EL (cell line): ENCODE measurements around the gene CELSR1.
"Not testable (repeated sequence)": the region's sequence is repeated elsewhere in the genome, so short reads cannot be mapped to it uniquely, and the experiment has no call there.

ENCODE experiments used
- DNase-seq: peaks from one replicate; pipeline ENCODE4 v3.0.0-alpha.2; 2016

CELSR1 gene

DNA sequence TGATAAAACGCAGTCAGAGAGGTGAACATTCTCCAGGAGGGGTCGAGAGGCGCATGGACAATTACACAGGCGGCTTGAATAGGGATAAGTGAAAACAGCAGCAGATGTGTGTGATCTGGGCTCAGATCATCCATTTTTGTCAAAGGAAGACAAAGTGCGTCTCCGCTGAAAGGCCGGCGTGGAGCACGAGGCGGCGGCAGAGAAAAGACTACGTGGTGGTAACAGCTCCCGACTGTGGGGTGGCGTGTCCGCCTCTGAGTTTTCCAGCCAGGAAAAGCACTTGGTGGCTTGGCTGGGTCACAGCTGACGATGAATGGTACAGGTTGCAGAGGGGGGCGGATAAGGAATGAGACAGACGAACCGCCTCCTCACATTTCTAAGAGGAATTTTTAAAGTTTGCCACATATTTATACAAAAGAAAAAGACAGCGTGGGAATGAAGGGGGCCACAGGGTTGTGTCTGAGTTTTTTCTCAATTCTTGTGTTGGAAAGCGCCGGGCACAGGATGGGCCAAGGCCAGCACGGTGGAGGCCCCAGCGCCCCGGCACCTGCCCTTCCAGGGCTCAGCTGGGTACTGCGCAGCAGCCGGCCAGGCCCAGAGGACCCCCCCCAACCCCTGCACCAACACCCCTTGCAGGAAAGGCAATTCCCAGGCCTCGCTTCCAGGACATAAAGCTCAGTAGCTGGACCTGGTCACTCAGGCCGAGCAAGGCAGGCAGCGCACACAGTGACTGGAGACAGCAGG, 121.5 kb downstream of the CELSR1 start:
- DNase-seq, result no peak

DNA sequence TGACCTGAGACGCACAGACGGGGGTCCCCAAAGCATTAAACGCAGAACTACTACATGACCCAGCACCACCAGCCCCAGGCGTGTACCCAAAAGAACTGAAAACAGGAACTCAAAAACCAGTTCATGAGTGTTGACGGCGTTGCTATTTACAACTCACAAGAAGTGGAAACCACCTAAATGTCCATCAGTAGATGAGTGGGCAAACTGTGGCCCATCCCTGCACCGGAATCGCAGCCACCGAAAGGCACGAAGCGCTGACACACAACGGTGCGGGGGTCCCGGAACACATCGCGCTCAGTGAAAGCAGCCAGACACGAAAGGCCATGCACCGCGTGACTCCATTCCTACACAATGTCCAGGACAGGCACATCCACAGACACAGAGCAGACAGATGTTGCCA, 122.7 kb downstream of the CELSR1 start:
- DNase-seq, result no peak

DNA sequence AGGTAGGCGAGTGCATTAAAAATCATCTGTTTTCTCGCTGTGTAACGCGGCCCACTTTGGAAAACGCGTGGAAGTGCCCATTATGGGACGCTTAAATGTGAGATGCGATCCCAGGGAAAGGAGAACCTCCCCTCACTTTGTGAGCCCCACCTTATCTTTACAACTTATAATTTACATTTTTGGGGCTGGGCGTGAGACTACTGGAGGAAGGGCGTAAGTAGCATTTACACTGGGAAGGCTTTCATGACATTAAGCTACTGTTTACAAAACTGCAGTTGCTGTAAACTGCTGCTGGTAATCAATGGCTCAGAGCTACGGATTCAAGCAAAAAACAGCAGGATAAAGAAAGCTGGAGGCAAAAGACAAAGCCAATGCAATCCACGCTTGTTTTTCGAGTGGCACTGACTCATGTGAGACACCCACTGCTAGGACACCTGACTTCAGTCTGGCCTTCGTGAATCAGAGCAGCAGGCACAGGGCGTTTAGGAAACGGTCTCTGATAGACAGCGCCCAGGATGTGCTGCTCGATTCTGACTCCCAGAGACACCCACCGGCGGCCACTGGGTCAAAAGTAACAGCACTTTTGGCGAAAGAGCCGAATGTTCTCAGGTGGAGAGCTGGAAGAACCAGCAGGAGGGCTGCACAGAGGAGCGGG, 123.6 kb downstream of the CELSR1 start:
- no peak for DNase-seq

DNA sequence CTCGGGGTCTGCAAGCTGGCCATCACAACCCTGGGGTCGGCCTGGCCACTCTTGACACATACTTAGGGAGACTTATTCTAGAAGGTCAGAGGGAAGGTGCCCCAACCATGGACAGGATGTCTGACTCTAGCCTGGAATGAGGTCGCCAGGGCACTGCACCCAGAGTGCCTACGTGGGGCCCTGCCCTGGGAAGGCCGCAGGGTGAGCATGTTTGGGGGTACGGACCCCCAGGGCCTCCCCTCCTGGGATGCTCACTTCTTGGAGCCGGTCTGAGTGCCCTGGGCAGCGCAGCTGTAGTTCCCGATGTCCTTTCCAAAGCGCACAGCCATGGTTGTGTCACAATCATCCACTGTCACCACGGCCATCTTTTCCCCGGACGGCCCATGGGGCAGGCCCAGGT, 126.1 kb downstream of the CELSR1 start:
- no peak for DNase-seq

DNA sequence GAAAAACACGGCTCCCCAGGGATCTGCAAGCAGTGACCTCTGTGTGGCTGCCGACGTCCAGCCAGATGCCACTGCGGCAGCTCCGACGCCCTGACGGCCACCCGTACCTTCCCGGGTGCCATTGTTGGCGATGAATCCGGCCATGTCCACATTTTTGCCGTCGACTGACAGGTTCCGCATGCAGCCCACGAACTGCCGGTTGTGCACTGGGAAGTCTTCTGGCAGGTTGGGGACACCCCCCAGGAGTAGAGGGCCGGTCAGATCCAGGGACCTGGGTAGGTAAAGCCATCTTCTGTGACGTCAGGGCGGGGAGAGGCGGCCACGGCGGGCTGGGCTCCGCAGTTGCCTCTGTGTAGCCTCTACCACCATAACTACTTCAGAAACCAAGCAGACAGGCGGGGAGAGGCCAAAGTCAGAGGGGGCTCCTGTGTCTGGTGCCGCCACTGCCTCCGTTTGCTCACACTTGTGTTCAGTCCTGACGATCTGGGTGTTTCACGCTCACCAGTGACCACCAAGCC, 127.1 kb downstream of the CELSR1 start:
- no peak for DNase-seq

DNA sequence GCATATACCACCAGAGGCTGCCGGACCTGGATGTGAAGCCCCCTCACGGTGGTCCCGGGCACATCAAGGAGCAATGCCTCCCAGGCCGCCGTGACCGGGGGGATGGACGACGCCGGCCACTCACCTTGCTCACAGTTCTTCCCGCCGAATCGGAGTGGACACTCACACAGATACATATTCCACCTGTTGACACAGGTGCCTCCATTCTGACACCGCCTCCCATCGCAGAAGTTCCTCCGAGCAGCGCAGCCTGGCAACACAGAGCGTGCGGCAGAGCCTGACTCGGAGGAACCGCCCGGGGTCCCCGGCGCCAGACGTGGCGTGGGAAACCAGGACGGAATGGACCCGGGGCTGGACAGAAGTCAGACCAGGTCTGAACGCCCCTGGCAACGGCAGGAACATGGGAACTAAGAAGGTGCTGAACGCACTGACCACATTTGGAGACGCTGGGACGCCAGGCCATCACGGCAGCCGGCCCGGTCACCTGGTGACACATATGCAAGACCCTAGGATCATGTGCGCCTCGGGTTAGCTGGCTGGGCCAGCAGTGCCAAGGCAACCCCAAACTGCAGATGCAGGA, 127.7 kb downstream of the CELSR1 start:
- DNase-seq, result no peak

DNA sequence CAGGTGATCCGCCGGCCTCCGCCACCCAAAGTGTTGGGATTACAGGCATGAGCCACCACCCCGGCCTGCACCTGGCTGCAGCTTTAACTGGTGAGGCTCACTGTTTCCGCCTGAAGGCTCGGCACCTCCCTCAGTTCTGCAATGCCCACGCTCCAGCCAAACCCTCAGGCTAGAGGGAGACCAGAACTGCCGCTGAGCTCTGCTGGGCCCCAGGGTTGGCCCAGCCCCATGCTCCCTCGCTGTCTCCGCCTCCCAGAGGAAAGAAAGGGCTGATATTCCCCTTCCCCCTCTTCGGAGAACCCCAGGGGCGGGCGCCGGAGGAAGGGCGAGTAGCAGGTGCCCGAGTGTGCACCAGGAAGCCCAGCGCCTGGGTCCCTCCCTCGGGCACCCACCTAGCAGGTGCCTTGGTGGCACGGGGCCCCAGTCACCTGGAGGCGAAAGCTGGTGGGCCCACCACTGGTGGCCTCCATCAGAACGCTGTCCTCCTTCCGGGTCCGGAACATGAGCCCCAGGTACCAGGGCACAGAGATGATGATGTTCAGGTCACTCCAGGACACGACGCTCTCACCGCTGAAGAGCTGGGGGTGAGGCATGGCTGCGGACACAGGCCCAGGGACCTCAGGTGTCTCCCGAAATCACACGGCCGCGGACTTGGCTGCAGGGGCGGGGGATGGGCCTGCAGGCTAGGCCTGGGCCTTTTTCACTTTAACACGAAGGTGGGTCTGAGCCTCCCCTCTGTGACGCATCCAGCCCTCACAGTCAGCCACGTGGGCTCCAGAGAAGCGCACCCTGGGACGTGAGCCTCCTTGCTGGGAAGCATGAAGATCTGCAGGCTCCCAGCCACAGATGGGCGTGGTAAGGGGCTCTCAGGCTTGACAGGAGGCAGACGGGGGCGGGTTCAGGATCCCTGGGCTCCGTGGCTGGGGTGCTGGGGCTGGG, 128.6 kb downstream of the CELSR1 start:
- no peak for DNase-seq

DNA sequence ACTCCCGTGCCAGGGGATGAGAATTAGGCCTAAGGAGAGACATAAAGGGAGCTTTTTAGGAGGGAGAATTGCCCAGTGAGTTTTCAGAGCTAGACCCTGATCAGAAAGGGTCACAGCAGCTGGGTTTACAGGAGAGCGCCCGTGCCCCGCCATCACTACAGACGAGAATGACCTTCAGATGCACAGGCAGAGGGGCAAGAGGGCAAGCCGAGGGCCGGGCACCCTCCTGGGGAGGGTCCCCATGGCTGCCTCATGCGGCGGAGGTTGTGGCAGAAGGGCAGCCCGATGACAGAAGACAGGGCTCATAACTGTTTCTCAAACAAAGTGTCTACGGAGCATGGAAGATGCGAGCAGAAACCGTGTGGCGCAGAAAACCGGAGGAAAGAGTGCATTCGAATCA, 129.7 kb downstream of the CELSR1 start:
- DNase-seq, result no peak

DNA sequence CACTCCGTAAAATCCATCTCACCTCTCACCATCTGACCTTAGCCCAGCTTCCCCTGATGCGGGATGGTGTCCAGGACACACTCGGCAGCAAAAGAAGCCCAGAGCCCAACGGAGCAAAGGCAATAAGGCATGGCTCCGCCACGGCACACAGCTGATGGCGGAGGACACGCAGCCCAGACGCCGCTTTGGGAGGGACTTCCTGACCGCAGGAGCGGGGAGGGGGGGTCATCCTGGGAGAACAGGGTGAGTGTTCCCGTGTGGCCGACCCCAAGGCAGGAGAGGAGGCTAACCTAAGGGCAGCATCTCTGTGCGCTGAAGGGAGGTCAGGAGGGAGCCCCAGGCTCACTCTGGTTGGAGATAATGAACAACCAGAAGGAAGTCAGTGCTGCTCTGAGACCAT, 130.6 kb downstream of the CELSR1 start:
- no peak for DNase-seq

DNA sequence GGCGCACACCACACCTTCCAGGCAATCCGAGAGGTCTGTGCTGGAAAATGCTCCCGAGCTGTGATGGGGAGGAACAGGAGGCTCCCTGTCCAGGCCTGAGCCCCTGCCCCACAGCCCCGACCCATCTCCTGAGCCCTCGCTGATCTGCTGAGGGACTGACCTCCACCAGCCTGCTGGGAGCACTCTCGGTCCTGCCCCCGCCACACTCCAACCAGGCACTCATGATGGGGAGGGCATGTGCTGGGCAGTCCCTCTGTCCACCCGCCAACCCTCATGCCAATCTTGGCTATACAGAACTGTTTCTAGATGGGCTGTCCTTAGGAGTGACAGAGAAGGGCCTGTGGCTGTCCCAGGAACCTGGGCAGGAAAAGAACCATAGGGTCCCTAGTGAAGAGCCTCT, 131.1 kb downstream of the CELSR1 start:
- DNase-seq, result no peak

DNA sequence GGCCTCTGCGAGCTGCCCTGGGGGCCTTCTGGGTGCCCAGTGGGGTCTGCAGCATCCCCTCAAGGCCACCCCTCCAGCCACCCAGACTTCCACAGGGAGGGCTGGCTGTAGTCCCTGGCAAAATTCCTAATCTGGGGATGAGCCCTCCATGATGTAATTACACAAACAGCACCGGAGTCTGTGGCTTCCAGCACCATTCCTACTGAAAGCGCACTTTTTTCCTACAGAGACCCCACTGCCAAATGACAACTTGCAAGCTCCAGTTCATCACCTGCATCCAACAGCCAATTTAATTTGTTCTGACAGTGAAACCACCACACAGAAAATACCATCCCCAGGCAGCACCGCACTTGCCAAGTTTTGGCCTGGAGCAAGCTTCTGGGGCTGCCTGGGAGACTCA, 131.5 kb downstream of the CELSR1 start:
- DNase-seq, result no peak

DNA sequence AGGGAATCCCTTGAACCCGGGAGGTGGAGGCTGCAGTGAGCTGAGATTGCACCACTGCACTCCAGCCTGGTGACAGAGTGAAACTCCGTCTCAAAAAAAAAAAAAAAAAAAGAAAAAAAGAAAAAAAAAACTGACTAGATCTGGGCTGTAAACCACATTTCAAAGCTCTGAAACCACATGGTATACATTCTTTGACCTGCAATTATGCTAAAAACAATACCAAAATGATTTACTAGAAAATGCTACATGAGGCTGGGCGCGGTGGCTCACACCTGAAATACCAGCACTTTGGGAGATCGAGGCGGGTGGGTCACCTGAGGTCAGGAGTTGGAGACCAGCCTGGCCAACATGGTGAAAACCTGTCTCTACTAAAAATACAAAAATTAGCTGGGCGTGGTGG, 133.5 kb downstream of the CELSR1 start:
- not testable (repeated sequence) for DNase-seq

DNA sequence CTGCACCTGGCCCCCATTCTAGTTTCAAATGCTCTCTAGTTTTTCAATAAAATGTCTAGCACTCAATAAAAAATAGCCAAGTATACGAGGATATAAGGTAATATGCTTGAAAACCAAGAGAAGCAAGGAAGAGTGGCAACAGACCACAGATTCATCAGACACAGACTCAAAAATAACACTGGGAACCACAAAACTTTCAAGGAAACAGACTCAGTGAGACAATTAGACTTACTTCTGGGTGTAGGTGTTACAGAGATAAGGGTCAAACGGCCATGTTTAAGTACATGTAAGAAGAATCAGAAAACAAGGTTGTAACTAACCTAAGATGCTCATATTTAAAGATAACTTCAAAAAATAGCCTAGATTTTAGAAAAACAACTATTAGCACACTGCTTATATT, 134.9 kb downstream of the CELSR1 start:
- DNase-seq, result no peak

DNA sequence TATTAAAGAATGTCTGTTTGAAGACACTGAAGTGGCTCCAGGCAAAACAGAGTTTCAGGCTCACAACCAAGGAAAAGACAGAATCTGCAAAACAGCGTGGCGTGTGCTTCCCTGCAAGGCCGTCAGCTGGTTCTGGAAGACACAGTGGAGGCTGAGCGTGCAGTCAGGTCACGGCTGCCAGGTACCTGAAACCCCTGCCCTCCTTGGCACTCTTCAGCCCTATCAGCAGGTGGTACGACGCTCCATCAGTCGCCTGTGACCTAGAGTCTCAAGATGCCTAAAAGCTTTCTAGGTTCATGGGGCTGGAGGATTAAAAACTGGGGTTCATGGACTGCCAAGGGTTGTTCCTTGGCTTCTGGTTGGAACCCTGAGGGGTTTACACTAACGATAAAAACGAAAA, 136.1 kb downstream of the CELSR1 start:
- DNase-seq, result no peak

DNA sequence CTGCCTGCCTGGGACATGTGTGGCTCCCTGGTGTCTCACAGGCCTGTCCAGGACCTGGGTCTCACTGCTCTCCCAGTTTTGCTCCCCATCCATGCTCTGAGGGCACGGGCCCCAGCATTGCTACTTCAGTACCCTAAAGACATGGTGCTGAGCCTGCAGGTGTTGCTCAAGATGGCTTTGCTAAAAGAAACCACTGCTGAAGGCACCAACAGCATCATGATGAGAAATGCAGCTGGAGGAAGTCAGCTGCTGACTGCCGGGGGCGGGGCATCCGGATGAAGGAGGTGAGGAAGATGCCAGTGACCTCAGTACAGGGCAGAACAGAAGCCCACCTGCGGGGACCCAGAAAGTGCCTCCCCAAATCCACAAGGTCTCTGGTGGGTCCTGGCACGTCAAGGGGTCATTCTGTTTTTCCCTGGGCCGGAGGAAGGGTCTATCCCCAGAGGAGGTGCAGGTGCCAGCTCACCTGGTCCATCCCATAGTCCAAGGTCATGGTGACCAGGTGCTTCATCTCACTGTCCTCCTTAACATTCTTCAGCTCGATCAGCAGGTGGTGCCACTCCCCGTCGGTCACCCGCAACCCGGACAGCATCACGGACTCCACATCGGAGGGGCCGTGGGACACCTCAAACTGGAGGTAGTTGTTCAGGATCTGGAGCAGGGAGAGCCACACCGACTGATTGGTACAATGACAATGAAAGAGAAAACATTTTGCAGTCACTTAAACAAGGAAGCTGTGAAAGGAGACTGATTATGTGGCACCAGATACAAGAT, 138.0 kb downstream of the CELSR1 start:
- no peak for DNase-seq

DNA sequence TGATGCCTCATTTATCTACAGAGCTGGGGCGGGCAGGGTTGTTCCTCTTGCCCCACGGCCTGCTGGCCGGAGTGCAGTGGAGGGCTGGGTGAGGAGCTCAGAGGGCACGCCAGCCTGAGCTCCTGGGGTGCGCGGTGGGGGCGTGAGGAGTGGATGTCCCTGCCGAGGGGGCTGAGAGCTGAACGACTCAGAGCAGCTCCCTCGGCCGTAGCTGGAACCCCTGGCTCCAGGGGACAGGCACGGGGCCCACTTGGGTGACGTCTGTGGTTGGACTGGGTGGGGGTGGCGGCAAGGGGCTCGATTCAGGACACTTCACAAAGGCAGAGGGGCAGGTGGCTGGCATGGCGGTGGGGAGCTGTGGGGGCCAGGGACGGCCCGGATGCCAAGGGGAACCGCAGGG, 139.5 kb downstream of the CELSR1 start:
- no peak for DNase-seq

DNA sequence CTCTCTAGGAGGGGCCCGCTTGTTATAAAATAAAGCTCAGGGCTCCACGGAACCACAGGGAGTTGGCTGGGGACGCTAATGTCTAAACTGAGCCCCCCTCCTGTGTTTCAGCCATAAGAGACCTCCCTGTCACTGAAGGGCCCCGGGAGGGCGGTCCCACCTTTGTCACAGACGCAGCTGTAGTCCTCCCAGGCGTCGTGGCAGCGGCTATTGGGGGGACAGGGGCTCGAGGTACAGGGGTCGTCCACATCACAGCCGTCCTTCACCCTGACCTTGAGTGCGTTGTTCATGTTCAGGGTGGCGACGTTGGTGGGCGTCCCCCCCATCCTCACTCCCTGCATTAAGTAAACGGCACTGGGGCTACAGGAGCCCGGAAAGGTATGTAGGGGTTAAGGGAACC, 139.9 kb downstream of the CELSR1 start:
- no peak for DNase-seq

DNA sequence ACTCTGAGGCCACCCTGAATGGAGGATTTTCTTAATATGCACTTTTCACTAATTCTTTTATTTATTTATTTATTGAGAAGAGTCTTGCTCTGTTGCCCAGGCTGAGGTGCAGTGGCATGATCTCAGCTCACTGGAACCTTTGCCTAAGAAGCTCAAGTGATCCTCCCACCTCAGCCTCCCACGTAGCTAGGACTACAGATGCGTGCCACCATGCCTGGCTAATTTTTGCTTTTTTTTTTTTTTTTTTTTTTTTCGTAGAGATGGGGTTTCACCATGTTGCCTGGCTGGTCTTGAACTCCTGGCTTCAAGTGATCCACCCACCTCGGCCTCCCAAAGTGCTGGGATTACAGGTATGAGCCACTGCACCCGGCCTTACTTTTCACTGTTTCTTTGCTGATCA, 140.4 kb downstream of the CELSR1 start:
- DNase-seq, result not testable (repeated sequence)

DNA sequence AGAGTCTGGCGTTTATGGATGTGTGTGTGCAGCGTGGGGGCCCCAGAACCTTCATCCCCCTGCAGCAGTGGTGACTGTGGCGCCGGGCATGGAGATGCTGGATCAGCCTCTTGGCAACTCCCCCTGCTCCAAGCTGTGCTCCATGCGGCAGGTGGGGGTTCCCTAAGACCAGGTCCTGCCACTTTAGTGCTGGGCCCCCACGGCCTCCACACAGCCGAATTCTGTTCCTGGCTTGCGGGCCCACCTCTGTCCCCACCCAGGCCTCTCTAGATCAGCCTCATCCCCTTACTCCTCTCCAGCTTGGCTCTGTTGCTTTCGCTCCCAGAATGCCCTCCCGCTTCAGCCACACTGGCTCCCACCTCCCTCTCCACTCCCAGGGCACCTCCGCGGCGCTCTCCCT, 142.3 kb downstream of the CELSR1 start:
- DNase-seq, result no peak

DNA sequence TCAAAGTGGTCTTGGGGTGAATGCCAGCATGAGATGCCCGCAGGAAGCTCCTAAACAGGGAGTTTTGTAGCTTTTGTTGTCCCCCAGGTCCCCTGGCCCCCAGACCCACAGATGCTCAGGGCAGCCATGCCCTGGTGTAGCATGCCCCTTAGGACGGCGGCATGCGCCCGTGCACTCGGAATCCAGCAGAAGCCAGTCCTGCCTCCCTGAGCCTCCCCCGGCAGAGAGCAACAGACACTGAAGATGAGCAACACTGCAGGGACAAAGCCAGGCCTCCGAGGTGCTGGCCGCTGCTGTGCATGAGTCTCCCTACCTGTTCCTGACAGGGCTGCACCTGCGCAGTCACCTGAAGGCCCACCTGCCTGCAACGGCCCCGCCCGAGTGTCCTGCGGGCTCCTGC, 142.8 kb downstream of the CELSR1 start:
- no peak for DNase-seq

DNA sequence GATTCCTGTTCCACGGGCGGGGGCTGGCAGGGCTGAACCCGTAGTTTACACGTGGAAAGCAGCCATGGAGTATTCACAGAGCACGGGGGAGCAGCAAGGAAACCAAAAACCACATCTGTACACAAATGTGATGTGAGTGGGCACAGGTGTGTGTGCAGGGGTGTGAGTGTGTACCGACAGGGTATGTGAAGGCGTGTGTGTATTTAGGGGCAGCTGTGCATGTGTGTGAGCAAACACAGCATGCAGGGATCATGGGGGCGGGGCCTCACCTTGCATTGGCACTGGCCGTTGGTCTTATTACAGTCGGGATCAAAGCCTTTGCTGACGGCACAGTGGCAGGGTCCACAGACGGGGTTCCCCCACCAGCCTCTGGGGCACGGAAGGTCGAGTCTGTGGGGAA, 143.5 kb downstream of the CELSR1 start:
- DNase-seq, result no peak

DNA sequence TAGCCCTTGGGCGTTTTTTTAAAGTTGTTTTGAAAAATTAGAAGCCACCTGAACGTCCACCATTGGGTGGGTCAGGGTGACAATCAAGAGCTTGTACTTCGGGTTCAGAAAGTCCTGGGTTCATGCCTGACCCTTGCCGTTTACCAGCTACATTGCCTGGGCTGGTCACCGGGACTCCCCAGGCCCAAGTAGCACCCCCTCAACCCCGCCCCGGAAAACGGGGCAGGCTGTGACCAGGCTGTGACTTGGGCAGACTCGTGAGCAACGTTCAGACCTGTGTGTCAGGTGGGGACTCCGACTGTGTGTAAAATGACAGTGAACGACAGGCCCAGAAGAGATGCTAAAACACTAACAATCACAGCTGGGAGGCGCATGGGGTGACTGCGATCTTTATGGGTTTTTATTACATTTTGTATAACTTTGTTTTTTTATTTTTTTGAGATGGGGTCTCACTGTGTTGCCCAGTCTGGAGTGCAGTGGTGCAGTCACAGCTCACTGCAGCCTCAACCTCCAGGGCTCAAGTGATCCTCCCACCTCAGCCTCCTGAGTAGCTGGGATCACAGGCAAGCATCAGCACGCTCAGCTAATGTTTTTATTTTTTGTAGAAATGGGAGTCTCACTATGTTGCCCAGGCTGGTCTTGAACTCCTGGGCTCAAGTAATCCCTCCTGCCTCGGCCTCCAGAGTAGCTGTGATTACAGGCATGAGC, 145.1 kb downstream of the CELSR1 start:
- DNase-seq, result no peak
